Activated naive CD4-positive, alpha-beta T cell (primary cell): Measurements from ENCODE around the gene POLR3A.

Experiments used
- DNase-seq, 4 experiments: peaks; one replicate each; lab custom pipeline; 2025; lab: John Stamatoyannopoulos, UW

The POLR3A gene

DNA sequence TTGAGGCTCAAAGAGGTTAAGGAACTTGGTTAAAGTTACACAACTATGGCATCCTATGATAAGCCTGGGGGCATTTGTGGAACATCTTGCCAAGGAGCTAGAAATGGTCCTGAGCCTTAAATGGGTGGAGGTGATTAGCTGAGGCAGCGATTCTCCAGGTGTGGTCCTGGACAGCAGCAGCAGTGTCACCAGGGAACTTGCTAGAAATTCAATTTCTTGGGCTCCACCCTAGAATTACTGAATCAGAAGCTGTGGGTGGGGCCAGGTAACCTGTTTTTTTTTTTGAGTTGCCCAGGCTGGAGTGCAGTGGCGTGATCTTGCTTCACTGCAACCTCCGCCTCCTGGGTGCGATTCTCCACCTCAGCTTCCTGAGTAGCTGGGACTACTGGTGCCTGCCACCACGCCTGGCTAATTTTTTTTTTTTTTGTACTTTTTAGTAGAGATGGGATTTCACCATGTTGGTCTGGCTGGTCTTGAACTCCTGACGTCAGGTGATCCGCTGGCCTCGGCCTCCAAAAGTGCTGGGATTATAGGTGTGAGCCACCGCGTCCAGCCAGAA lies 17.5 kb upstream of the POLR3A start:
- no peak for DNase-seq

DNA sequence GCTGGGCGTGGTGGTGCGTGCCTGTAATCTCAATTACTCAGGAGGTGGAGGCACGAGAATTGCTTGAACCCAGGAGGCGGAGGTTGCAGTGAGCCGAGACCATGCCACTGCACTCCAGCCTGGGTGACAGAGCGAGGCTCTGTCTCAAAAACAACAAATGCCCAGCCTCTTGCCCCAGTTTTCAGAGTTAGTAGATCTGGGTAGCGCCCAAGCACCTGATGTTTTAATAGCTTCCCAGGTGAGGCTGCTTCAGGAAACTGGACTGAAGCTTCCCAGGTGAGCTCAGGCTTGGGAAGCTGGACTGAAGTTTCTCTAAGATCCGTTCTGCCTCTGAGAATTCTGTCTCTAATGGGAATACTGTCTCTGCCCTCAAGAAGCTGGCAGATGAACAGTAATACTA lies 16.5 kb upstream of the POLR3A start:
- DNase-seq: no peak

DNA sequence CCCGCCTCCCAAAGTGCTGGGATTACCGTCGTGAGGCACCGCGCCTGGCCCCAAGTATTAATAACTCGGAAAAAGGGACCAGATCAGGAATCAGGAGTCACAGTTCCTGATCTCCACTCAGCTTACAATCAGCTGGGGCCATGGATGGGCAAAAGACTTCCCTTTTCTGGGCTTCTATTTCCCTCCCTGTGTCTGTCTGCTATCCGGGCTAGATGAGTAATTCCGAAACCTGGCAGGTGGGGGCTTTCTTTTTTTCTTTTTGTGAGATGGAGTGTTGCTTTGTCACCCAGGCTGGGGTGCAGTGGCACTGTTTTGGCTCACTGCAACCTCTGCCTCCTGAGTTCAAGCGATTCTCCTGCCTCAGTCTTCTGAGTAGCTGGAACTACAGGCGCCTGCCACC lies 15.9 kb upstream of the POLR3A start:
- no peak for DNase-seq

GRCh38 chr10:78044699-78045098 lies 15.4 kb upstream of the POLR3A start:
- DNase-seq: no peak

- DNase-seq: no peak
These were observed 14.9 kb upstream of the POLR3A start for GRCh38 chr10:78044179-78044578.

DNA sequence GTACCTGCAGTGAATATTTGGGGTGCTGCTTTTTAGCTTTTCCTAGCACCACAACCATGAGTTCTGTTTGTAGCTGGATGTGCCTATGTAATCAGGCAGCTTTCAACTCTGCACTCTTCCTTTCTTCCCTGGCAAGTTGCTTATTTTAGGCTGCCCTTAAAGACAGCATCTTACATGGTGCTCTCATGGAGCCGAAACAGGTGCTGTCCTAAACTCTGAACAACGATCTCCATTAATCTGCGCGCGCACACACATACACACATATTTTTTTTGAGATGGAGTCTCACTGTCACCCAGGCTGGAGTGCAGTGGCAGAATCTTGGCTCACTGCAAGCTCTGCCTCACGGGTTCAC lies 13.4 kb upstream of the POLR3A start:
- no peak for DNase-seq

DNA sequence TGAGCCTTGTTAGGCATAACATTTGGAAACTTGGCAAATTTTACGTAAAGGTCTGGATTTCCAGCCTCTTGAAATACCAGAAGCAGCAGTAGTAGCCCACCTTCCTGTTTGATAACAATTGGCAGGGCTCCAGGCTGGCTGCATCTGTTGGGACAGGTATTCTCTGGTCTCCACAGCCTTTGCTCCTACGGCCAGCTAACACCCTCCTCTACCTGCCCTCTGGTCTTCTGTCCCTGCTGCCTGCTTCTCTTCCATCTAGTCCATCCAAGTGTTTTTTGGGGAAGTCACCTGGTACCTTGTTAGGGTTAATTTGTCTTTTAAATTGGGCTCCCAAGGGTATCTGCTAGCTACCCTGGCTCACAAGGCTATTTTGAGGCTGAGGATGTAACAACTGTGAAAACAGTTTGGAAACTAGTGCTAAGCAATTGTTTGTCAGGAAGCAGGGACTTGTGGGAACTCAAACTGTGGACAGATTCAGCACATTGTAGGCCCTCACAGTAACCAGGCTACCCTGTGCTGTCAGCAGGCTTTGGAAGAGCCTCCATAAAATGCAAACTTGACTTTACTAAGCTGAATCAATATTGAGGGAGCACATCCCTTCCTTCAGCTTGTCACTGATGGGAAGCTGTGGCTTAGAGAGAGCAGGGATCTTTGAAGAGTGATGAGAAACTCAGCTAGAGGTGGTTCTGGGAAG lies 12.9 kb upstream of the POLR3A start:
- DNase-seq: no peak

DNA sequence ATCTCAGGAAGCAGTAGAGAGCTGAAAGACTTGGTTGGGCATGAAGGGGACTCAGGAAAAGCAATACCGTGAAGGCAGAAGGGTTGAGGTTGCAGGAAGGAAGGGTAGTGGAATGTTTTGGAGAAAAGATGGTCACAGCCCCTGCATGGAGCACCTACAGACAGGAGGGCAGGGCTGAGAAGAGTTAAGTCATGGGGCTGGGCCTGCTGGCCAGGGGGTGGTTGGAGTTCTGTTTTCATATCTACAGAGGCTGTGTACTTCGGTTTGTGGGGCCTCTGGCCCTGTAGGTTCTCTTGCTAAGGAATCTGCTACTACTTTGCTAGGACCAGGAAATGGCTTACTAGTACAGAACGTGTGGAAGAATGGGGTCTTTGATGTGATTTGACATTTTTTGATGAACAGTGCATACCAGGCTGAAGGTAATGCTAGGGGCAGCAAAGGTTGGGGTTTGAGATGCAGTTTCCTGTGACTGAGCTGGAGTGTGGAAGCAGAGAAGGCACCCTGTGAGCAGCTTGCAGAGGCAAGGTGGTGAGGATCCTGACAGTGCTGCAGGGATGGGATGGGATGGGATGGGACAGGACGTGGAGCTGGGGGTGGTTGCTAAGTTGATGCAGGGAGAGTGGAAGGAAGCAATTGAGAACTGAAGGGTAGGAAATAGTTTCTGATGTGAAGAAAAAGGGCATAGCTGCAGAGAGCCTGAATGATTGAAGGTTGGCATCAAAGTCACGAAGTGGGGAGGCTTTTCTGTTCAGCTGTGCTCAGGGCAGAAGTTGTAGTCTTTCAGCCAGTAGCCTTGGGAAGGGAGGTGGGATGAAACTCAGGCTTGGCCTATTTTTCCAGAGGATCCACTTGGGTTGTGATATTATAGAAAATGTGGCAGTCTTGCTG lies 12.1 kb upstream of the POLR3A start:
- DNase-seq: no peak

GRCh38 chr10:78039743-78040142 lies 10.4 kb upstream of the POLR3A start:
- no peak for DNase-seq

GRCh38 chr10:78038791-78039547 lies 9.7 kb upstream of the POLR3A start:
- no peak for DNase-seq

GRCh38 chr10:78038105-78038504 lies 8.8 kb upstream of the POLR3A start:
- DNase-seq: no peak

DNA sequence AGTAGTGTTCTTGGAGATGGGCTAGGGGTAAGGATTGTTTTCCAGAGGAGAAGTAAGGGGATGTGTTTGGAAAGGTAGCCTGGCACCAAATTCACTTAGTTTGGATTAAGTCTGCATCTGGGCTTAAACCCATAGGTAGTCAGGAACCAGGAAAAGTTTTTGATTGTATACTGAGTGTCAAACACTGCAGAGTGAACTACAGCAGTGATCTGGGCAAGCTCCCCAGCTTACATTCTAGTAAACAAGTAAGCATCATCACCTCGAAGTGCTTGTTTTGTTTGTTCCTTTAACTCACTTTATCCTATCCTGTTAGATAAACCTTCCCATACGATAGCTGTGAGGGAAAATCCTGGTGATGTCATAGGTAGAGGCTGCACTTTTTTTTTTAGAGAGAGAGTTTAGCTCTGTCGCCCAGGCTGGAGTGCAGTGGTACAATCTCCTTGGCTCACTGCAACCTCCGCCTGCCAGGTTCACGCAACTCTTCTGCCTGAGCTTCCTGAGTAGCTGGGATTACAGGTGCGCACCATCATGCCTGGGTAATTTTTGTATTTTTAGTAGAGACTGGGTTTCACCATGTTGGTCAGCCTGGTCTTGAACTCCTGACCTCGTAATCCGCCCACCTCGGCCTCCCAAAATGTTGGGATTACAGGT lies 6.7 kb upstream of the POLR3A start:
- DNase-seq: no peak

- DNase-seq: no peak
These were observed 6.1 kb upstream of the POLR3A start for GRCh38 chr10:78035437-78035836.

DNA sequence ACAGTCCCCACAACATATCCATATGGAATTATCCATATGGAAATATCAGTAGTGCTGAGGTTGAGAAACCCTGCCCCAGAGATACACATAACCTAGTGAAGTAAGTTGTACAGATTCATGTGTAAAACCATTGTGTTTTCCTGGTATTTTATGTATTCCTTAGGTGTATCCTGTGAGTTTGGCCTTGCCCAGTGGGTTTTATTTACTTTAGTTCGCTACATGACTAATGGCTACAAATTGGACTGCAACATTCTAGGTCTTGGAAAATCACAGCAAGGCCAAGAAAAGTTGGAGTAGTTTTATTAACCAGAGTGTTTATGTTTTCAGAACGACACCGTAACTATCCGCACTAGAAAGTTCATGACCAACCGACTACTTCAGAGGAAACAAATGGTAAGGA lies 5.7 kb upstream of the POLR3A start:
- no peak for DNase-seq

DNA sequence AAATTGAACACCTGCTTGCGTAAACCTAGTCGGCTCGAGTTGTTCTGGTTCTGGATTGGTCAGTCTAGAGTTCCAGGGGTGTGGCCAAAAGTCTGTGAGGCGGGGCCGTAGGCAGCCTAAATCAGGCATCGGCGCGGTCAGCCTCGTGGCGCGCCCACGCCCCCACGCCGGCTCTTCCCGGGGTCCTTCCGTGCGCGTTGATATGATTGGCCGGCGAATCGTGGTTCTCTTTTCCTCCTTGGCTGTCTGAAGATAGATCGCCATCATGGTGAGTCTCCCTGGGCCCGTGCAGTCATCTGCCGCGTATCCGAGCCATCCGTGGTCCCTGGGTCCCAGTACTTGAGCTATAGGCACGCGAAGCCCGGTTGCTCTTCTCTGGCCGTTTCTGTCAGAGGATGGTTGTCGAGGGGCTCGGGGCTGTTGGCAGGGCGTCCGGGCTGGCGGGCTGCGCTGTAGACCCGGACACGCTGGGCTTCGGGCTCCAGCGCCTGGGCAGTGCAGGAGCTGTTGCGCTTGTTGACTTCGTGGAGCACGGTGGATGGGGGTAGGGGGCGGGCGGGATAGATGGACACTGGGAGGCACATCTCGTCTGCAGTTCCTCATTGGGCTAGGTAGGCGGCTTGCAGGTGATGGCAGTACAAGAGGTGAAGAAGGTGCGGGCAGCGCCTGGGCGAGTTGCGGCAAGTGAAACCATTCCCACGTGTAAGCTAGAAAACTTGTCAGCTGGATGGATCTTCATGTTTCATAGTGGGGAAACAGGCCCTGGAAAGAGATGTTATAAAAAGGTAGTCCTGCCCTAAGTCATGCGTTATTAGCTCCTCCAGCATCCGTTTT lies 4.5 kb upstream of the POLR3A start, which contains the start of gene RPS24:
RPS24 (plus strand) TSS at position 227 of the 834 bp plus-strand sequence; CDS start at position 266, 39 bp downstream.
- peak; percentile 68 to 90 (median 80) for DNase-seq

- DNase-seq: no peak
These were observed 4.0 kb upstream of the POLR3A start for GRCh38 chr10:78033387-78033636.

DNA sequence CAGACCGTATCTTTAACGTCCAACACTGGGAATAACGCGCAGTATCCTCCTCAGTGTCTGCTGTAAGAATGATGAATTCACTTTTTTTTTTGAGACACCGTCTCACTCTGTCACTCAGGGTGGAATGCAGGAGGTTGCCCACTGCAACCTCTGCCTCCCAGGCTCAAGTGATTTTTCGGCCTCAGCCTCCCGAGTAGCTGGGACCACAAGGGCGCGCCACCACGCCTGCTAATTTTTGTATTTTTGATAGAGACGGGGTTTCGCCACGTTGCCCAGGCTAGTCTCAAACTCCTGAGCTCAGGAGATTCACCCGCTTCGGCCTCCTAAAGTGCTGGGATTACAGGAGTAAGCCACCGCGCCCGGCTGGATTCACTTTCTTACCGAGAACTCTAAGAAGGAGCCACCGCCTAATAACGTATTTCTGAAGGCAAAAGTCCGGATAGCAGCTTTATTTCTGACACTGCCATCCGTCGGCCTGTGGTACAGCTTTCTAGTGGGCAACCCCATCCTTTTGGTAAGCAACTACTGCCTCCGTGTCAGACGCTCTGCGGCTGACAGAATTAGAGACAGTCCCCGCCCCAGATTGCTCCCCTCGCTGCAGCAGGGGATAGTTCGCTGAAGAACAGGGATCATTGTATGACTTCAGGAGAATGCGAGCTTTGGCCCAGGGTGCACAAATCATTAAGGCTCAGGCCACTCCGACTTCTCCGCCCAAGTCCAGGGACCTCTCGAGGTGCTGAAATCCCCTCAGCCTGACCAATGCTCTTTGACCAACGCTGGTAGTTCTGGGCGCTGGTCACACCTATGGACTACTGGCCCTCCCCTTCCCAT lies 662 bp downstream of the POLR3A start:
- DNase-seq: peak in 1 of 4 experiments; percentile 31

GRCh38 chr10:78025685-78026364 lies 3.5 kb downstream of the POLR3A start:
- DNase-seq: no peak

DNA sequence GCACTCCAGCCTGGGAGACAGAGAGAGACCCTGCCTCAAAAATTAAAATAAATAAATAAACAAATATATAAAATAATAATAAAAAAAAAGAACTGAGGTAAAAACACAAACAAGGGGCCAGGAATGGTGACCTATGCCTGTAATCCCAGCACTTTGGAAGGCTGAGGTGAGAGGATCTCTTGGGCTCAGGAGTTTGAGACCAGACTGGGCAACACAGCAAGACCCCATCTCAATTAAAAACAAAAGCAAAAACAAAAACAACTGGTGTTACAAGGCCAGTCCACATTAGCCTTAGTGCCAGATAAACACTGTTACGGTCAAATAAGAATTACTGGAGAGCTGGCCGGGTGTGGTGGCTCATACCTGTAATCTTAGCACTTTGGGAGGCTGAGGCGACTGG lies 5.6 kb downstream of the POLR3A start:
- DNase-seq: no peak

GRCh38 chr10:78021201-78021600 lies 8.1 kb downstream of the POLR3A start:
- no peak for DNase-seq
